WTC11 (cell line): ENCODE results near the gene ADCY2. TPM values are rescaled to one million over a fixed set of nuclear protein-coding genes. Genes with fewer than 3 reads are reported as not detected.

Experiments
- ATAC-seq: fragments of 200-7000 bp; cut with Tn5 transposase; 2 replicates; pipeline ENCODE4 v1.10.0; 2021; ENCODE audit warnings: mild to moderate bottlenecking, moderate library complexity
- CTCF ChIA-PET: fragments of 300-600 bp; sonication (Branson Sonifier 250); formaldehyde crosslinking; loops from one replicate; lab custom pipeline; 2021; ENCODE audit warnings: antibody characterized with exemption; lab: Charles Lee
- POLR2A ChIA-PET: fragments of 350-600 bp; sonication (Branson Sonifier 250); formaldehyde crosslinking; loops from one replicate; lab custom pipeline; 2021; ENCODE audit warnings: antibody characterized with exemption; lab: Charles Lee
- DNase-seq: peaks from one replicate; pipeline ENCODE4 v3.0.0; 2021; ENCODE audit warnings: low spot score
- H3K27ac Mint-ChIP-seq: 2 replicates; pipeline ENCODE4 v1.8.0; 2021; ENCODE audit warnings: mixed read lengths
- H3K27me3 Mint-ChIP-seq: 2 replicates; pipeline ENCODE4 v1.8.0; 2021; ENCODE audit warnings: low read depth, mild to moderate bottlenecking, moderate library complexity, mixed read lengths
- H3K36me3 Mint-ChIP-seq: 2 replicates; pipeline ENCODE4 v1.8.0; 2021; ENCODE audit warnings: mixed read lengths
- H3K4me1 Mint-ChIP-seq: 2 replicates; pipeline ENCODE4 v1.8.0; 2022; ENCODE audit warnings: mixed read lengths
- H3K4me3 Mint-ChIP-seq: 2 replicates; pipeline ENCODE4 v1.8.0; 2021; ENCODE audit warnings: mild to moderate bottlenecking, moderate library complexity, mixed read lengths
- H3K9me3 Mint-ChIP-seq: 2 replicates; pipeline ENCODE4 v1.8.0; 2021; ENCODE audit warnings: mixed read lengths
- CREM ChIP-seq: sonication (generic); formaldehyde crosslinking; IDR thresholded peaks from 2 replicates; pipeline ENCODE4 v1.8.1; 2022; ENCODE audit warnings: mild to moderate bottlenecking, missing genetic modification reagents, moderate library complexity
- ELF4 ChIP-seq: sonication (generic); formaldehyde crosslinking; IDR thresholded peaks from 2 replicates; pipeline ENCODE4 v1.8.1; 2022; ENCODE audit warnings: low read depth, mild to moderate bottlenecking, moderate library complexity, missing genetic modification reagents
- EMX1 ChIP-seq: fragments of 250-450 bp; sonication (Bioruptor Pico); IDR thresholded peaks from 2 replicates; pipeline ENCODE4 v1.8.0; 2021; ENCODE audit warnings: mild to moderate bottlenecking
- FOXK1 ChIP-seq: sonication (generic); formaldehyde crosslinking; IDR thresholded peaks from 2 replicates; pipeline ENCODE4 v1.8.0; 2022; ENCODE audit warnings: mild to moderate bottlenecking, moderate library complexity, missing genetic modification reagents
- GABPB1 ChIP-seq: sonication (generic); formaldehyde crosslinking; IDR thresholded peaks from 2 replicates; pipeline ENCODE4 v1.8.1; 2023; ENCODE audit warnings: mild to moderate bottlenecking, missing genetic modification reagents
- KAT7 ChIP-seq: sonication (generic); formaldehyde crosslinking; IDR thresholded peaks from 2 replicates; pipeline ENCODE4 v1.8.1; 2023; ENCODE audit warnings: missing genetic modification reagents, mild to moderate bottlenecking, borderline replicate concordance
- NFATC4 ChIP-seq: fragments of 250-450 bp; sonication (Bioruptor Pico); IDR thresholded peaks from 2 replicates; pipeline ENCODE4 v1.9.0; 2021; ENCODE audit warnings: mild to moderate bottlenecking
- NFE2L1 ChIP-seq: sonication (generic); formaldehyde crosslinking; IDR thresholded peaks from 2 replicates; pipeline ENCODE4 v1.8.1; 2023; ENCODE audit warnings: missing genetic modification reagents
- NFYB ChIP-seq: sonication (generic); formaldehyde crosslinking; conservative IDR thresholded peaks from 2 replicates; pipeline ENCODE4 v1.8.0; 2022; ENCODE audit warnings: low read depth, missing genetic modification reagents
- NR1H2 ChIP-seq: sonication (generic); formaldehyde crosslinking; IDR thresholded peaks from 2 replicates; pipeline ENCODE4 v1.9.0; 2021; ENCODE audit warnings: mild to moderate bottlenecking, moderate library complexity, missing genetic modification reagents
- RORB ChIP-seq: fragments of 250-450 bp; sonication (Bioruptor Pico); IDR thresholded peaks from 2 replicates; pipeline ENCODE4 v1.9.0; 2021; ENCODE audit warnings: mild to moderate bottlenecking
- TCF7 ChIP-seq: sonication (generic); formaldehyde crosslinking; IDR thresholded peaks from 2 replicates; pipeline ENCODE4 v1.8.0; 2022; ENCODE audit warnings: mild to moderate bottlenecking, low read depth, missing genetic modification reagents, moderate library complexity
- TEAD1 ChIP-seq: sonication (generic); formaldehyde crosslinking; IDR thresholded peaks from 2 replicates; pipeline ENCODE4 v1.8.0; 2022; ENCODE audit warnings: mild to moderate bottlenecking, missing genetic modification reagents
- ZBTB21 ChIP-seq: sonication (generic); formaldehyde crosslinking; IDR thresholded peaks from 2 replicates; pipeline ENCODE4 v1.8.1; 2023; ENCODE audit warnings: mild to moderate bottlenecking, missing genetic modification reagents, borderline replicate concordance
- ZNF138 ChIP-seq: sonication (generic); formaldehyde crosslinking; conservative IDR thresholded peaks from 2 replicates; pipeline ENCODE4 v1.8.1; 2022; ENCODE audit warnings: mild to moderate bottlenecking, moderate library complexity, missing genetic modification reagents
- ZNF219 ChIP-seq: sonication (generic); formaldehyde crosslinking; IDR thresholded peaks from 2 replicates; pipeline ENCODE4 v1.8.0; 2023; ENCODE audit warnings: missing genetic modification reagents, mild to moderate bottlenecking, borderline replicate concordance
- ZNF423 ChIP-seq: fragments of 250-450 bp; sonication (Bioruptor Pico); IDR thresholded peaks from 2 replicates; pipeline ENCODE4 v2.1.2; 2022; ENCODE audit warnings: mild to moderate bottlenecking, moderate library complexity
- total RNA-seq: library from RNA; stranded (reverse); gene quantifications from 3 replicates; pipeline ENCODE4 v1.2.3, GENCODE V29; 2021
- TF ChIP-seq, protein P1 (sequence below): sonication (generic); formaldehyde crosslinking; IDR thresholded peaks from 2 replicates; pipeline ENCODE4 v1.8.0; 2023; ENCODE audit warnings: missing genetic modification reagents, mild to moderate bottlenecking, borderline replicate concordance
- TF ChIP-seq, protein P2 (sequence below): sonication (generic); formaldehyde crosslinking; IDR thresholded peaks from 2 replicates; pipeline ENCODE4 v1.8.1; 2022; ENCODE audit warnings: low read depth, mild to moderate bottlenecking, moderate library complexity, missing genetic modification reagents, borderline replicate concordance
- TF ChIP-seq, protein P3 (sequence below): sonication (generic); formaldehyde crosslinking; IDR thresholded peaks from 2 replicates; pipeline ENCODE4 v1.8.1; 2022; ENCODE audit warnings: missing genetic modification reagents, borderline replicate concordance

Gene ADCY2
- total RNA-seq, 1 experiment from 2014 or later: 142 TPM

DNA sequence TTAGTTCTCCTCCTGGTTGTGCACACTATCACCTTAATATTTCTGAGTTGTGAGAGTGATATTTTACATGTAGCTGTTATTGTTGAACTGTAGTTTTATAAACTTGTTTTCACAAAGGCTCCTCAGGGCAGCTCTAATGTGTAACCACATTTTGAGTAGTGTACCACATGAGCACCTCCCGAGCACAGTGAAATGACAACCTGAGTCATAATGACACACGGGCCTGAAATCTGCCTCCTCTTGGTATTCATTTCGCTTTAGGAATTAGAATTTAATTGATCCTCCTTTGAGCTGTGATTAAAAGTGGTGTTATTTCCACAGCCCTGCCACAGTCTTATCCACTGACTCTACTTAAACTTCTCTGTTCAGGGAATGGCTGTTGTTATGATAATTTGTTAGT lies 480.9 kb downstream of the ADCY2 start (continued):
- TF ChIP-seq, protein P1, sequence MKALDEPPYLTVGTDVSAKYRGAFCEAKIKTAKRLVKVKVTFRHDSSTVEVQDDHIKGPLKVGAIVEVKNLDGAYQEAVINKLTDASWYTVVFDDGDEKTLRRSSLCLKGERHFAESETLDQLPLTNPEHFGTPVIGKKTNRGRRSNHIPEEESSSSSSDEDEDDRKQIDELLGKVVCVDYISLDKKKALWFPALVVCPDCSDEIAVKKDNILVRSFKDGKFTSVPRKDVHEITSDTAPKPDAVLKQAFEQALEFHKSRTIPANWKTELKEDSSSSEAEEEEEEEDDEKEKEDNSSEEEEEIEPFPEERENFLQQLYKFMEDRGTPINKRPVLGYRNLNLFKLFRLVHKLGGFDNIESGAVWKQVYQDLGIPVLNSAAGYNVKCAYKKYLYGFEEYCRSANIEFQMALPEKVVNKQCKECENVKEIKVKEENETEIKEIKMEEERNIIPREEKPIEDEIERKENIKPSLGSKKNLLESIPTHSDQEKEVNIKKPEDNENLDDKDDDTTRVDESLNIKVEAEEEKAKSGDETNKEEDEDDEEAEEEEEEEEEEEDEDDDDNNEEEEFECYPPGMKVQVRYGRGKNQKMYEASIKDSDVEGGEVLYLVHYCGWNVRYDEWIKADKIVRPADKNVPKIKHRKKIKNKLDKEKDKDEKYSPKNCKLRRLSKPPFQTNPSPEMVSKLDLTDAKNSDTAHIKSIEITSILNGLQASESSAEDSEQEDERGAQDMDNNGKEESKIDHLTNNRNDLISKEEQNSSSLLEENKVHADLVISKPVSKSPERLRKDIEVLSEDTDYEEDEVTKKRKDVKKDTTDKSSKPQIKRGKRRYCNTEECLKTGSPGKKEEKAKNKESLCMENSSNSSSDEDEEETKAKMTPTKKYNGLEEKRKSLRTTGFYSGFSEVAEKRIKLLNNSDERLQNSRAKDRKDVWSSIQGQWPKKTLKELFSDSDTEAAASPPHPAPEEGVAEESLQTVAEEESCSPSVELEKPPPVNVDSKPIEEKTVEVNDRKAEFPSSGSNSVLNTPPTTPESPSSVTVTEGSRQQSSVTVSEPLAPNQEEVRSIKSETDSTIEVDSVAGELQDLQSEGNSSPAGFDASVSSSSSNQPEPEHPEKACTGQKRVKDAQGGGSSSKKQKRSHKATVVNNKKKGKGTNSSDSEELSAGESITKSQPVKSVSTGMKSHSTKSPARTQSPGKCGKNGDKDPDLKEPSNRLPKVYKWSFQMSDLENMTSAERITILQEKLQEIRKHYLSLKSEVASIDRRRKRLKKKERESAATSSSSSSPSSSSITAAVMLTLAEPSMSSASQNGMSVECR (CRISPR knock-in tag): no peak
- no peak for TF ChIP-seq TCF7 (CRISPR knock-in tag)
- no peak for TF ChIP-seq EMX1 (CRISPR knock-in tag)
- TF ChIP-seq FOXK1: no peak
- no peak for TF ChIP-seq NFYB
- TF ChIP-seq ZNF219 (CRISPR knock-in tag): no peak
- TF ChIP-seq, all 79 proteins: peak for 0

DNA sequence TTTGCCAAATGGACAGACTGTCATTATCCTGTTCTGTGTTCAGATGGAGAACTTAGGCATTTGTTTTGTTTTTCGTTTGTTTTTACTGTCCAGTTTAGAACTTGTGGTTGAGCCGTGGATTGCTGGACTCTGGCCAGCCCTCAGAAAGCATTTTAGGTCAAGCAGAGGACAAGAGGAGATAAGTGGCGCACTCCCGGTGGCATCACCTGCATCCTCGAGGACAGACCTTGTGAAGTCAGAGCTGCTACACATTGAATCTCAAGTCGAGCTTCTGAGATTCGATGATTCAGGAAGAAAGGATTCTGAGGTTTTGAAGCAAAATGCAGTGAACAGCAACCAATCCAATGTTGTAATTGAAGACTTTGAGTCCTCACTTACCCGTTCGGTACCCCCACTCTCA lies 481.9 kb downstream of the ADCY2 start:
- Mint-ChIP-seq H3K9me3 (no peaks in the 10 kb centered on the region), H3K4me3 (no peak overlapping the region), H3K4me1 (no peaks in the 10 kb centered on the region), H3K27me3 (no peaks in the 10 kb centered on the region), H3K36me3 (peaks cover 61% of the 10 kb centered on the region), H3K27ac (no peak overlapping the region)
- ChIA-PET CTCF (no interaction called here), POLR2A (no interaction called here)
- TF ChIP-seq CREM (CRISPR knock-in tag) (no peak), NFE2L1 (CRISPR knock-in tag) (no peak), GABPB1 (no peak), NR1H2 (CRISPR knock-in tag) (no peak), ZNF423 (CRISPR knock-in tag) (no peak), TEAD1 (CRISPR knock-in tag) (no peak), ELF4 (CRISPR knock-in tag) (no peak), ZBTB21 (CRISPR knock-in tag) (no peak), RORB (CRISPR knock-in tag) (no peak), KAT7 (CRISPR knock-in tag) (no peak), ZNF138 (no peak)
- TF ChIP-seq, protein P2, sequence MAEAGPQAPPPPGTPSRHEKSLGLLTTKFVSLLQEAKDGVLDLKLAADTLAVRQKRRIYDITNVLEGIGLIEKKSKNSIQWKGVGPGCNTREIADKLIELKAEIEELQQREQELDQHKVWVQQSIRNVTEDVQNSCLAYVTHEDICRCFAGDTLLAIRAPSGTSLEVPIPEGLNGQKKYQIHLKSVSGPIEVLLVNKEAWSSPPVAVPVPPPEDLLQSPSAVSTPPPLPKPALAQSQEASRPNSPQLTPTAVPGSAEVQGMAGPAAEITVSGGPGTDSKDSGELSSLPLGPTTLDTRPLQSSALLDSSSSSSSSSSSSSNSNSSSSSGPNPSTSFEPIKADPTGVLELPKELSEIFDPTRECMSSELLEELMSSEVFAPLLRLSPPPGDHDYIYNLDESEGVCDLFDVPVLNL (CRISPR knock-in tag): no peak
- TF ChIP-seq, protein P3, sequence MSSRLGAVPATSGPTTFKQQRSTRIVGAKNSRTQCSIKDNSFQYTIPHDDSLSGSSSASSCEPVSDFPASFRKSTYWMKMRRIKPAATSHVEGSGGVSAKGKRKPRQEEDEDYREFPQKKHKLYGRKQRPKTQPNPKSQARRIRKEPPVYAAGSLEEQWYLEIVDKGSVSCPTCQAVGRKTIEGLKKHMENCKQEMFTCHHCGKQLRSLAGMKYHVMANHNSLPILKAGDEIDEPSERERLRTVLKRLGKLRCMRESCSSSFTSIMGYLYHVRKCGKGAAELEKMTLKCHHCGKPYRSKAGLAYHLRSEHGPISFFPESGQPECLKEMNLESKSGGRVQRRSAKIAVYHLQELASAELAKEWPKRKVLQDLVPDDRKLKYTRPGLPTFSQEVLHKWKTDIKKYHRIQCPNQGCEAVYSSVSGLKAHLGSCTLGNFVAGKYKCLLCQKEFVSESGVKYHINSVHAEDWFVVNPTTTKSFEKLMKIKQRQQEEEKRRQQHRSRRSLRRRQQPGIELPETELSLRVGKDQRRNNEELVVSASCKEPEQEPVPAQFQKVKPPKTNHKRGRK (CRISPR knock-in tag): no peak
- ATAC-seq: no peak
- DNase-seq: no peak

DNA sequence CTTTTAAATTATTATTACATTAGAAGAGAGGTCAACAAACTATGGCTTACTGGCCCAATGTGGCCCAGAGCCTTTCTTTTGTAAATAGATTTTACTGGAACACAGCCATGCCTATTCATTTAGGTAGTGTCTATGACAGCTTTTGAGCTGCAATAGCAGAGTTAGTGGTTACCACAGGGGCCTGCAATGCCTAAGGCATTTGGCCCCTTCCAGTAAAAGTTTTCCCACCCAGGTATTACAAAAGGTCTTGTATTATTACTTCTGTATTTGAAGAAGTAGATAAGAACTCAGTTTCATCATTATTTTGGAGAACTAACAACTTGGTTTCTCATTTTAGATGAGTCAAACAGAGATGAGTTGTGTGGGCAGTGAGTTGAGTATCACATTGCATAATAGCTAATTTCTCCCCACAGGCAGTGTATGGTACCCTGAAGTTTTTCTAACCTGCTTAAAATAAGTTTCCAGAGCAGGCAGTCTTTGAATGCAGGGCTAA lies 482.5 kb downstream of the ADCY2 start:
- Mint-ChIP-seq H3K36me3 (peaks cover 67% of the 10 kb centered on the region), H3K4me1 (no peaks in the 10 kb centered on the region), H3K4me3 (no peak overlapping the region), H3K9me3 (no peaks in the 10 kb centered on the region), H3K27ac (no peak overlapping the region), H3K27me3 (no peaks in the 10 kb centered on the region)
- ATAC-seq: no peak
- DNase-seq: no peak
- TF ChIP-seq NFATC4 (CRISPR knock-in tag) (no peak), GABPB1 (peak; percentile 60)
- CTCF ChIA-PET: no interaction called here
- POLR2A ChIA-PET: no interaction called here
